H7 (cell line): ENCODE data around the gene SEMA3G. TPM values are rescaled to one million over a fixed set of nuclear protein-coding genes. Genes with fewer than 3 reads are reported as not detected.
A peak's percentile ranks its signal among the peaks of the same experiment; 100 is the strongest.

ENCODE experiments used
- DNase-seq: peaks from one replicate; pipeline ENCODE4 v3.0.0; 2012
- H3K27me3 ChIP-seq: 2 replicates; pipeline ENCODE4 v1.6.0; 2011; ENCODE audit warnings: mild to moderate bottlenecking, low read length; ENCODE audit not compliant: control insufficient read depth, insufficient read depth
- H3K36me3 ChIP-seq: replicated peaks from 2 replicates; pipeline ENCODE4 v1.5.1; 2011; ENCODE audit warnings: low read length; ENCODE audit not compliant: control insufficient read depth, insufficient read depth
- H3K4me3 ChIP-seq: 2 replicates; pipeline ENCODE4 v1.5.1; 2011; ENCODE audit warnings: low read depth, mild to moderate bottlenecking, control low read depth, low read length, moderate library complexity; ENCODE audit not compliant: insufficient read depth
- total RNA-seq: library from RNA; depleted of rRNA; stranded (reverse); fragments of >200 nt; shearing (Covaris generic); gene quantifications from 2 replicates; pipeline ENCODE4 v1.2.3, GENCODE V29; 2014

The SEMA3G gene
- total RNA-seq, 1 experiment from 2014 or later, result 1.1 TPM

DNA sequence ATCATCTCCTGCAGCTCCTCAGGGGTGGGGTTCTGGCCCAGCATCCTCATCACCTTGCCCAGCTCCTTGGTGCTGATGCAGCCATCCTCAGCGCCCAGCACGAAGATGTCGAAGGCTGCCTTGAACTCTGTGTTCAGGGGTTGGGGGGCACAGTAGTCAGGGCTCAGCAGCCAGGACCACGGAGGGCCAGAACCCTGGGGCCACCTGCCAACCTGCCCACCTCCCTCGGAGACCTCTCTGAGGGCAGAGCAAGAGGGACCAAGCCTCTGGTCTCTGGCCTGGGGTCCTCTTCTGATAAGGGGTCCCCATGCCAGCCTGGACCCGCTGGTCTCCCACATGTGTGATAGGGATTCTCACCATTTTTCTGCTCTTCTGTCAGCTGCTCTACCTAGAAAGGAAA is 7.2 kb upstream of the SEMA3G start:
- H3K4me3 ChIP-seq, result no peak overlapping the region
- no peaks in the 10 kb centered on the region for H3K27me3 ChIP-seq
- no peaks in the 10 kb centered on the region for H3K36me3 ChIP-seq
- DNase-seq, result no peak

DNA sequence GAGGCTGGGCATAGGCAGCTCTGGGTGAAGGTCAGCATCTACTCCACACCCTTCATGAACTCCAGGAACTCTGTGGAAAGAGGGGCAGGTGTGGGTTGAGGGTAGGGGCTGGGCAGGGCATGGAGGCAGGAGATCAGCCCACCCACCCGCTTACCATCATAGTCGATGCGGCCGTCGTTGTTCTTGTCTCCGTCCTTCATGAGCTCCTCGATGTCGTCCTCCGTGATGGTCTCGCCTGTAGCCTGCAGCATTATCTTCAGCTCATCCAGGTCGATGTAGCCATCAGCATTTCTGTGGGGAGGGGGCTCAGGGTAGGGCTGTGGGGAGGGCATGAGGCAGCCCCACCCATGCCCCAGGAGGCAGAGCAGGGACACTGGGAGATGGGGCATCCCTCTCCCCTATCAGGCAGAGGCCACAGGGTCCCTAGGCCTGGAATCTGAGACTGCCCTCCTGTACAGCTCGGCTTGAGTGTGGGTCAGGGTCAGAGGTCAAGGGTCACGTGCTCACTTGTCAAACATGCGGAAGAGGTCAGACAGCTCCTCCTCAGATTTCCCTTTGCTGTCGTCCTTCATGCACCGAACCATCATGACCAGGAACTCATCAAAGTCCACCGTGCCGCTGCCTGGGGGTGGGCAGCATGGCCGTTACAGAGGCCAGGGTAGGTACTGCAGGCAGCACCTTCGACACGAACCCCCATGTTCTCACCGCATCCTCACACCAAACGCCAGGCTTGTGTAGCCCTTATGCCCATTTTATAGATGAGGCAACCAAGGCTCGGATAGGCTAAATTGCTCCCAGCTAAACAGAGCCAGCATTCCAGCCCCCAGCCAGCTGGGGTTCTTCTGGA is 6.6 kb upstream of the SEMA3G start:
- H3K36me3 ChIP-seq, result no peaks in the 10 kb centered on the region
- H3K27me3 ChIP-seq, result 0 out of 2 replicates have a peak, but pooled peaks cover 2% of the 10 kb centered on the region
- H3K4me3 ChIP-seq, result no peak overlapping the region
- DNase-seq, result peak; percentile 80

DNA sequence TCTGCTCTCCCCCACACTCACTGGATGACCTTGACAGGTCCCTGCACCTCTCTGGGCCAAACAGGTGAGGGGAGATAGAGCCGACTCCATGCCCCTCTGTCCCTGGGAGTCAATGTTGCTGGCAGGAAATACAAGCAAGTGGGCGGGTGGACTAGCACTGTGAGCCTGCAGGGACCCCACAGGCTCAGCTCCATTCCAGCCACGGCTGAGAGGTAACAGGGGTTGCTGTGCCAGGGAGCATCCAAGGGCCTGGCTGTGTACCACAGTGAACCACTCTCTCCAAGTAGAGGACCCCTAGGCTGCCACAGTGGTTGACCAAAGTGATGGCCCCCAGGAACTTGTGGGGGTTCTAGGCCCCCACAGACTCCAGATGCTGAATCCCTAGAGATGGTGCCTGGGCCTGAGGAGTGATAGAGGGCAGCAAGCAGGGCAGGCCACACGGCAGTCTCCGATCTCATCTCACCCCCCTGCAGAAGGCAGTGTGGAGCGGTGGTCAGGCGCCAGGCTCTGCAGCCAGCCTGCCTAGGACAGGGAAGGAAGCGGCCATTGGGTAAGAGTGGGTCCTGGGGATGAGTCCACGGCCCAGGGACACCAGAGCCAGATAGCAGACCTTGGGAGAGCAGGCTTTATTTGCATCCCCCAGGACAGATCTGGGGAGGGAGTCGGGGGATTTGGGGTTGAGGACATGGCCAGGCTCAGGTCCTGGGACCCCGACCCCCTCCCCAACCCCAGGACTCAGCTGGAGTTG is 5.8 kb upstream of the SEMA3G start:
- Histone ChIP-seq H3K4me3 (no peak overlapping the region), H3K27me3 (0 out of 2 replicates have a peak, but pooled peaks cover 3% of the 10 kb centered on the region), H3K36me3 (no peaks in the 10 kb centered on the region)
- no peak for DNase-seq

DNA sequence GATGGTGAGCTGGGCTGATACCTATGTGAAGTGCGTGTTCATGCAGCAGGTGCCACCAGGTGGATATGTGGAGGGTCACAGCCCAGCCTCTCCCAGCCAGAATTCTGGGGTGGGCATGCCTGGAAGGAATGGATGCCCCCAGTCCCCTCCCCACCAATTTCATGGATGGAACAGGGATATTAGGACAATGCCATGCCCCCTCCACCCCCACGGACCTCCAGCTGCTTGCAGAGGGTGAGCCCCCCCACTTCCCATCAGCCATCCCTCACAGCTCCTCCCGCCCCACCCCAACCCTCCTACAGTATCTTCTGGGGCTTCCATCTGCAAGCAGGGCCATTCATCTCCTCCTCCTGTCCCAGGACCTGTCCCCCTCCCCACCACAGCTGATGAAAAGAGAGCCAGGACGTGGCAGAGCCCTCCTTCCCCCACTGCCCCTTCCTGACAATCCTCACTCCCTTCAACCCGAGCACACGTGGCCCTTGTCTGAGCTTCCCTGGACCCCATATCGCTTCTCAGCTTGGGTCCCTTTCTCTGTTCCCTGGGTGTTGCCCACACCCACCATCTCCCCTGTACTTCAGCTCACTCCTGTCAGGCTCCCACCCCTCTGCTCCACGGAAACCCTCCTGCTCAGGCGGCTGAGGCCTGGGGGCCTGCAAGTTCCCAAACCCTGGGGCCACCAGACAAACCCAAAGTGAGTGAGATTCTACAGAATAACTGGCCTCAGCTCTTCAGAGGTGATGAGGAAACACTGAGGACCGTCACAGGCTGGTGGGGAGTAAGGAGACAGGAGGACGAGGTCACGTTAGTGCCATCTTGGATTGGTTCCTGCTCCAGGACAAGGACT is 2.8 kb upstream of the SEMA3G start:
- Histone ChIP-seq H3K4me3 (no peak overlapping the region), H3K27me3 (0 out of 2 replicates have a peak, but pooled peaks cover 3% of the 10 kb centered on the region), H3K36me3 (no peaks in the 10 kb centered on the region)
- DNase-seq, result no peak

DNA sequence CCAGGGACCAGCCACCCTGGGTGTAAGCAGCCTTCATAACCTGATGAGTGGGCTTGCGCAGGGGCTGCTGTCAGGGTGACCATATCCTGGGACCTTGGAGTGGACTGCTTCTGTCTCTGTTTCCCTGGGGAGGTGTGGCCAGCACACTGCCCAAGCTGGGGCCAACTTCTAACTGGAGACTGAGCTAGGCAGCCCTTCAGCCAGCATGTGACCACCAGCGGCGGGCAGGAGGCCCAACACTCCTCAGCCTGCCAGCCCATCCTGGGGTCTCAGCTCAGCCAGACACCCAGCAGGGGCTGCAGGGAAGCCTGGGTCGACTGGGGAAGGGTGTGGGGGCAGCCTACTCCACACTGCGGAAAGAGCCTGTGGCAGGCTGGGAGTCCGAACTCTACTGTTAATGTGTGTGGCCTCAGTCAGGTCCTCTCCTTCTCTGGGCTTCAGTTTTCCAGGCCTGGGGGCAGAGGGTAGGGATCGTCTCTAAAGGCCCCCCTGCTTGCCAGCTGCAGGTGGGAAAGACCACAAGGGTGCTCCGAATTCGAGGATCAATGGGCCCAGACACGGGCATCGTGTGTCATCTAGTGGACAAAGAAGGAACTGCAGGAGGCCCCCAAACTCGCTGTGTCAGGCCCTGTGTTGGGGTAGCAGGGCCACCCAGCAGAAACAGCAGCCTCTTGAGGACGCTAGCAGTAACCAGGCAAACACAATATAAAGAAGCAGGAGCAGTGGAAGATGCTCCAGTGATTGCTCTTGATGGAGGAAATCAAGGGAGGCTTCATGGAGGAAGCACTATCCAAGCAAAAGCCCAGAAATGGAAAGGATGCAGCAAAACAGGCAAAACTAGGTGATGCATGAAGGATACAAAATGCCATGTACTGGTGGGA is 2.0 kb upstream of the SEMA3G start:
- Histone ChIP-seq H3K4me3 (no peak overlapping the region), H3K27me3 (0 out of 2 replicates have a peak, but pooled peaks cover 3% of the 10 kb centered on the region), H3K36me3 (no peaks in the 10 kb centered on the region)
- peak; percentile 93 for DNase-seq

DNA sequence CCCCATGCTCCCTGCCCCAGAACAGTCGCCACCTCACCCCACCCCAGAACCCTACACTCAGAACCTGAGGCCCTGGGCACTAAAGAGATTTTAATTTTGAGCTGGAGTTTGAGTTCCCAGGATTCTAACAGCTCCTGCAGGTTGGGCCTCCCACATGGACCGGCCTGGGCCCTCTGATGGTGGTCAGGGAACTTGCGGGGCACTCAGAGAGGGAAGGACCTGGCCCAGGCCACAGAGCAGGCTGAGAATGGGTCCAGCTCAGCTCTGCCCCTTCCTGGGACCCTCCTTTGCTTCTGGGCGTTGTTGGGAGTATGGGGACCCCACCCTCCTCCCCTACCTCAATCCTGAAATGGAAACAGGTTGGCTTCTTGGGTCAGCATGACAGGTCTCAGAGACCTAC is 1.1 kb upstream of the SEMA3G start:
- Histone ChIP-seq H3K27me3 (0 out of 2 replicates have a peak, but pooled peaks cover 3% of the 10 kb centered on the region), H3K4me3 (no peak overlapping the region), H3K36me3 (no peaks in the 10 kb centered on the region)
- DNase-seq, result no peak

DNA sequence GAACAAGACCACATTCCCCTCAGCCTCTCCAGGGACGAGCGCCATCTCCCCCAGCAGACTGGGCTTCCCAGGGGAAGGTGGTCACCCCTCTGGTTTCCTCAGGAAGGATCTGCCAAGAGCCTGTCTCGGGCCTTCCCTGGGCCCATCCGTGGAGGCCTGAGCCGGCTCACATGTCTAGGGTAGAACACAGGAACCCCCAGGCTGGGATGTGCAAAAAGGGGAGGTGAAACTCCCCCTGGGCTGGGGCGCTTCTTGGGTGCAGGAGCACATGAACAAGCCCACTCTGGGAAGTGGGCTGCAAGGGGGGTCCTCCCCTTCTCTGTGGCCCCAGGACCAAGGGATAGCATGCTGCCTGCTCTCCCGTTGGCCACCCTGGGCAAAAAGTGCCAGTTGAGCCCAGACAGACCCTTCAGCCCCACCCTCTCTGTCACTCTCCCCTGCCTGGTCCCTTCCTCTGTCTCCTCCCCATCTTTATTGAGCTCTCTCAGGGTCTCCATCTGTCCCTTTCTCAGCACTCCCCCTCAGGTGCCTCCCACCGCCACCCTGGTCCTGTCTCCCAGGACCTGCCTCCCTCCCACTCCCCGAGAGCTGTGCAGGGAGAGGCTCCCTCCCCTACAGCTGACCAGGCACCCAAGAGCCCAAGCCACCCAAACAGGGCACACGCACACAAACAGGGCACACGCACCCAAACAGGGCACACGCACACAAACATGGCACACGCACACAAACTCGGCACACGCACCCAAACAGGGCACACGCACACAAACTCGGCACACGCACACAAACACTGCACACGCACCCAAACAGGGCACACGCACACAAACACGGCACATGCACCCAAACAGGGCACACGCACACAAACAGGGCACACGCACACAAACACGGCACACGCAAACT is 864 bp downstream of the SEMA3G start:
- peak; percentile 55 for DNase-seq
- Histone ChIP-seq H3K27me3 (0 out of 2 replicates have a peak, but pooled peaks cover 3% of the 10 kb centered on the region), H3K4me3 (no peak overlapping the region), H3K36me3 (no peaks in the 10 kb centered on the region)

DNA sequence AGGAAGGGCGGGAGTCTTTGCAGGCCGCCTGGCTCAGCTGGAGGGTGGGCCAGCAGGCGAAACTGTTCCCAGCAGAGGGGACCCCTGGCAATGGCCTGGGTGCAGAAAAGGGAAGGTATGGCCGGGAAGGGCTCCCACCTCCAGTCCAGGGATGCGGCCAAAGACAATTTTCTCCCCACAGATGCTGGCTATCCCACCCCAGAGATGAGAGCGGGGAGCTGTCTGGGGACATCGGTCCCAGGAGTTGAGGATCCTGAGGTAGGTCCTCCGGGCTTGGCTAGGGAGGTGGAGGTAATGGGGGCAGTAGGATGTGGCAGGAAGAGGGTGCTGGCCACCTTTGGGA is 1.7 kb downstream of the SEMA3G start:
- Histone ChIP-seq H3K36me3 (no peaks in the 10 kb centered on the region), H3K27me3 (0 out of 2 replicates have a peak, but pooled peaks cover 3% of the 10 kb centered on the region), H3K4me3 (no peak overlapping the region)
- DNase-seq, result no peak

DNA sequence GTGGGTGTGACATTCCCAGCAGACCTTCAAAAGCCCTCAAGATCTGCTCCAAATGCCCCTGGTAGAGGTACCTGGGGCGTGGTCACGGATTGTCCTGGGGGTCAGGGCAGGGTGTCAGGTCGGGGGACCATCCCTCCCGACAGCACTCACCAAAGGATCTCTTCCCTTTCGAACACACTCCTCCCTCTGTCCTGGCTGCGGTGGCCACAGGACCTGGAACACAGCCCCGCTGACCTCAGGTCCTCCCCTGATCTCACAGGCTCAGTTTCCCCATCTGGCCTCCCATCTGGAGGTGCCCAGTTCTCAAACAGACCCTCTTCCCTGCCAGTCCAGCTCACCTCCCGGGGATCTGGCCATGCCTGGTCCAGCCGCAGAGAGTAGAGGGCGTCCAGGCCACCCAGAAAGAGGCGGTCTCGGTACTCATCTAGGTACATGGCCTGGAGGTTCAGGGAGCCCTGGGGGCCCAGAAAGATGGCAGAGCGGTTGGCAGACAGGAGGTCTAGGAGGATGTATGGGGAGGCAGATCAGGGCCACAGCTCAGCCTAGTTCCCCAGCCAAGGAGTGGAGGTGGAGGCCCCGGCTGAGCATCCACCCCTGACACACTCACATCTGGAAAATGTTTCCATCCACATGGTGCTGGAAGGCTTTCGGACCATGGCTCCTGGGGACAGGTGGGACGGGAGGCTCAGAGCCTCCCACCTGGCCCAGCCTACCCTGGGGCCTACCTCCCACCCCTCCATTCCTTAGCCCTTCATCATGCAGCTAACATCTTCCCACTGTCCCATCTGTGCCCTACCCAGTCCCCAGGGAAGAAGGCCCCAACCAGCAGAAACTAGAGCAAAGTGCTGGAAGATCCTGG is 2.3 kb downstream of the SEMA3G start:
- Histone ChIP-seq H3K4me3 (no peak overlapping the region), H3K27me3 (0 out of 2 replicates have a peak, but pooled peaks cover 3% of the 10 kb centered on the region), H3K36me3 (no peaks in the 10 kb centered on the region)
- DNase-seq, result no peak

DNA sequence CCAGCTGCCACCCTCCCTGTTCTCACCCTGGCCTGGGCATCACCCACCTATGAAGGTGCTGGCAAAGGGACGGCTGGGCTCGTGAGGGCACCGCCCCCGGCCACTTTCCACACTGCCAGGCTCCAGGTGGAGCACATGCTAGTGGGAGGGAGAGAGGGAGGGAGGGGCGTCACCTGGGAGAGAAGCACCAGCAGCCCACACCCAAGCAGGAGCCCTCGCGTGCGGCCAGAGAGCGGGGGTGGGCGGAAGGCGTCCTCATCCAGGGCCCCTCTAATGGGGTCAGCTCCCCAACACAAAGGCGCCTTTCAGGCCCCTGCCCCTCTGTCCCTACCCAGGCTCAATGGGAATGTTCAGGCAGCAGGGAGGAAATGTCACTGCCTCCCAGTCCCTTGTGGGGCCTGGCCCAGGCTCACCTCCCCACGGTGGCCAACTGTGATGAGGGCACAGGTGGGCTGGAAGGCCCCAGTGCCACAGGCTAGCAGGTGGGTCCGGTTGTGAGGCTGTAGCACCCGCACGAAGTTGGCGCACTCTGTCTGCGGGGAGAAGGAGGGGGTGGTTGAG is 3.1 kb downstream of the SEMA3G start:
- peak; percentile 55 for DNase-seq
- no peak overlapping the region for H3K4me3 ChIP-seq
- H3K36me3 ChIP-seq, result no peaks in the 10 kb centered on the region
- H3K27me3 ChIP-seq, result 0 out of 2 replicates have a peak, but pooled peaks cover 3% of the 10 kb centered on the region

DNA sequence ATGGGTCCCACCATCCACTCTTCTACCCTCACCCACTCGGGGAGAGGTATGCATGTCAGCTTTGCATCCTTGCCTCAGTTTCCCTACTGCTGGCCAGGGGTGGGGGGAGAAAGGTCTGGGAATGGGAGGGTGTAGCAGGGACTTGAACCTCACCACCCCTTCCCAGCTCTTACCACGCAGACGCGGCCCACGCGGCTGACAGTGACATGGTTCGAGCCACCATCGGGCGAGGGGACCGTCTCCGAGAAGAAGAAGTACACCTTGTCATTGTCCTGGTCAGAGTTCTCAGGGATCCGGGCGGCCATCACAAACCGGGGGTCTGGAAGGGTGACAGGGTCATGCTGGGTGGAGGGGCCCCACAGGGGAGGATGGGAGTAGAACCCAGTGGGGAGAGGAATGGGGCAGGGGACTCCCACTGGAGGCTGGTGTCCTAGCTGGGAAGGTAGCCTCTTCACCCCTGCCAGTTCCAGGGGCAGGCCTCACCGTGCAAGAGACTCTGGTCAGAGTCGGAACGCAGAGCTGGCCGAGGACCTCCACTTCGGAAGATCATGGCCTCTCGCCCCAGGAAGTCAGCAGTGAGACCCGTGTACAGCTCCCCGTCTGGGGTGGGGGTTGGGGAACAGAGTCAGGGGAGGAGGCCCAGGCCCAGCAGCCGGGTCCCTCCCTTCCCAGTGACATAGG is 3.7 kb downstream of the SEMA3G start:
- Histone ChIP-seq H3K27me3 (no peaks in the 10 kb centered on the region), H3K4me3 (no peak overlapping the region), H3K36me3 (no peaks in the 10 kb centered on the region)
- DNase-seq, result peak; percentile 50
